Activated CD4-positive, alpha-beta memory T cell treated with anti-CD3 and anti-CD28 coated beads for 36 hours (primary cell): ENCODE data around the gene PACRG. TPM values are rescaled to one million over a fixed set of nuclear protein-coding genes. Genes with fewer than 3 reads are reported as not detected.

Source experiments
- CTCF ChIA-PET: fragments of 350-600 bp; sonication (Branson Sonifier 250); formaldehyde crosslinking; loops from one replicate; lab custom pipeline; 2021; ENCODE audit warnings: antibody characterized with exemption, inconsistent platforms; lab: Charles Lee
- POLR2A ChIA-PET: fragments of 350-600 bp; sonication (Branson Sonifier 250); formaldehyde crosslinking; loops from one replicate; lab custom pipeline; 2021; ENCODE audit warnings: antibody characterized with exemption; lab: Charles Lee
- DNase-seq: peaks from one replicate; pipeline ENCODE4 v3.0.0-alpha.2; 2020
- H3K27ac Mint-ChIP-seq: one replicate; pipeline ENCODE4 v1.8.0; 2021; ENCODE audit warnings: mixed read lengths
- H3K27me3 Mint-ChIP-seq: one replicate; pipeline ENCODE4 v1.8.0; 2021; ENCODE audit warnings: mixed read lengths
- H3K36me3 Mint-ChIP-seq: one replicate; pipeline ENCODE4 v1.8.0; 2021; ENCODE audit warnings: mixed read lengths
- H3K4me1 Mint-ChIP-seq: one replicate; pipeline ENCODE4 v1.8.0; 2021; ENCODE audit warnings: low read depth, mixed read lengths
- H3K4me3 Mint-ChIP-seq: one replicate; pipeline ENCODE4 v1.8.0; 2021; ENCODE audit warnings: mild to moderate bottlenecking, mixed read lengths
- H3K9me3 Mint-ChIP-seq: one replicate; pipeline ENCODE4 v1.8.0; 2021; ENCODE audit warnings: mixed read lengths
- intact Hi-C: fragments of 100-400 bp; cut with micrococcal nuclease; formaldehyde crosslinking; loops from one replicate; pipeline ENCODE4 v1.15.1; 2023
- total RNA-seq, 2 experiments: library from RNA; stranded (reverse); gene quantifications; one replicate each; pipeline ENCODE4 v1.2.3, GENCODE V29; 2021

Gene PACRG
- total RNA-seq, 2 experiments from 2014 or later = not detected

- H3K36me3 Mint-ChIP-seq = no peaks in the 10 kb centered on the region
- H3K4me1 Mint-ChIP-seq = no peaks in the 10 kb centered on the region
- intact Hi-C loops = no loop called here
- no peaks in the 10 kb centered on the region for H3K9me3 Mint-ChIP-seq
- H3K27ac Mint-ChIP-seq = no peak overlapping the region
- DNase-seq = no peak
- CTCF ChIA-PET = no interaction called here
- H3K27me3 Mint-ChIP-seq = peaks cover 5% of the 10 kb centered on the region
- H3K4me3 Mint-ChIP-seq = no peak overlapping the region
- POLR2A ChIA-PET = no interaction called here
Measured at GRCh38 chr6:163320402-163320801, 592.6 kb downstream of the PACRG start.

GRCh38 chr6:163320804-163321203, 593.0 kb downstream of the PACRG start:
- H3K4me3 Mint-ChIP-seq = no peak overlapping the region
- no peak for DNase-seq

GRCh38 chr6:163321717-163322116, 593.9 kb downstream of the PACRG start:
- intact Hi-C loops = no loop called here
- Mint-ChIP-seq H3K27me3 (peaks cover 5% of the 10 kb centered on the region), H3K4me1 (no peaks in the 10 kb centered on the region), H3K9me3 (no peaks in the 10 kb centered on the region), H3K27ac (no peak overlapping the region), H3K36me3 (no peaks in the 10 kb centered on the region), H3K4me3 (no peak overlapping the region)
- CTCF ChIA-PET = no interaction called here
- POLR2A ChIA-PET = no interaction called here
- DNase-seq = no peak

More at GRCh38 chr6:163320804-163321203, 593.0 kb downstream of the PACRG start:
- H3K9me3 Mint-ChIP-seq = no peaks in the 10 kb centered on the region
- H3K4me1 Mint-ChIP-seq = no peaks in the 10 kb centered on the region
- H3K27ac Mint-ChIP-seq = no peak overlapping the region
- peaks cover 5% of the 10 kb centered on the region for H3K27me3 Mint-ChIP-seq
- ChIA-PET CTCF (no interaction called here), POLR2A (no interaction called here)
- intact Hi-C loops = no loop called here
- H3K36me3 Mint-ChIP-seq = no peaks in the 10 kb centered on the region

- CTCF ChIA-PET = interaction anchor here (1.1 kb wide), 1 partner anchor 15 kb away, joined by 3 read pairs; no protein-coding TSS in a partner anchor
- POLR2A ChIA-PET = no interaction called here
- intact Hi-C loops = no loop called here
Measured at GRCh38 chr6:163323274-163323673, 595.5 kb downstream of the PACRG start.

DNA sequence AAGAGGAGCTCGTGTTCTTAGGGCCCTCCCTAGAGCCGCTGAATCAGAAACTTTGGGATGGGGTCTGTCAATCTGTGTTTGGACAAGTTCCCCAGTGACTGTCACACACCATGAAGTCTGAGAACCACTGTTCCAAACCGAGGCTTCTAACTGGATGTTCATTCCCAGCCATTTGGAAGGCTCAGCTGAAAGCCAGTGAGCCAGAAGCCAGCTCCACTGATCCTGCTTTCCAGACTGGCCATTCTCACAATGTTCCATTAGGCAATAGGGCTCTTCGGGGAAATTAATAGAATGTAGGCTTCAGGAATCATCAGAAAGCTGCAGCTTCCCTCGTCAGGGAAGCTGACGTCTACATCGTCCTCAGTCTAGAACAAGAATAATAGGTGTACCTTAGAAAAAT, 595.9 kb downstream of the PACRG start:
- peaks cover 4% of the 10 kb centered on the region for H3K9me3 Mint-ChIP-seq
- H3K27me3 Mint-ChIP-seq = peaks cover 5% of the 10 kb centered on the region
- no peaks in the 10 kb centered on the region for H3K36me3 Mint-ChIP-seq
- DNase-seq = no peak
- ChIA-PET POLR2A (no interaction called here), CTCF (interaction anchor here (1.1 kb wide), 1 partner anchor 16 kb away, joined by 3 read pairs; no protein-coding TSS in a partner anchor)
- no peak overlapping the region for H3K27ac Mint-ChIP-seq
- intact Hi-C loops = loop anchor here (2.0 kb wide), 1 partner anchor 17 kb away; no protein-coding TSS in a partner anchor
- H3K4me1 Mint-ChIP-seq = no peaks in the 10 kb centered on the region
- no peak overlapping the region for H3K4me3 Mint-ChIP-seq

More at GRCh38 chr6:163323274-163323673, 595.5 kb downstream of the PACRG start:
- no peak overlapping the region for H3K27ac Mint-ChIP-seq
- DNase-seq = no peak
- H3K9me3 Mint-ChIP-seq = peaks cover 4% of the 10 kb centered on the region
- H3K36me3 Mint-ChIP-seq = no peaks in the 10 kb centered on the region
- H3K4me1 Mint-ChIP-seq = no peaks in the 10 kb centered on the region
- no peak overlapping the region for H3K4me3 Mint-ChIP-seq
- H3K27me3 Mint-ChIP-seq = peaks cover 5% of the 10 kb centered on the region

DNA sequence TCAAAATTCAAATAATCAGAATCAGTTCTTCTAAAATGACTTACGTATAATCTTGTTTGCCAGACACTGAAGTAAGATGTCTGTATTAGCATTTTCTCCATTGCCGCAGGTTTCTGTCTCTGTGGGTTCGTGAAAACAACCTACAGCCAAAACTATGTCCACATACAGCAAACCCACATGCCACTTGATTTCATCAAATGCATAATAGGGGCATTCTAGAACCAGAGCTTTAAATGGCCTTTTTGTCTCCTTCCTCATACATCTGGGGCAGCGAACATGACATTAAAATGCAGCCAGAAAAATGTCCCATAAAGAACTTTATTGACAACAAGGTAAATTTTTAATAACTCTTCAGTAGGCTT, 596.5 kb downstream of the PACRG start:
- no peak overlapping the region for H3K27ac Mint-ChIP-seq
- POLR2A ChIA-PET = no interaction called here
- H3K4me1 Mint-ChIP-seq = no peaks in the 10 kb centered on the region
- peaks cover 4% of the 10 kb centered on the region for H3K9me3 Mint-ChIP-seq
- no peak for DNase-seq
- CTCF ChIA-PET = no interaction called here
- no peak overlapping the region for H3K4me3 Mint-ChIP-seq
- intact Hi-C loops = loop anchor here (2.0 kb wide), 1 partner anchor 16 kb away; no protein-coding TSS in a partner anchor
- H3K36me3 Mint-ChIP-seq = no peaks in the 10 kb centered on the region
- peaks cover 5% of the 10 kb centered on the region for H3K27me3 Mint-ChIP-seq

DNA sequence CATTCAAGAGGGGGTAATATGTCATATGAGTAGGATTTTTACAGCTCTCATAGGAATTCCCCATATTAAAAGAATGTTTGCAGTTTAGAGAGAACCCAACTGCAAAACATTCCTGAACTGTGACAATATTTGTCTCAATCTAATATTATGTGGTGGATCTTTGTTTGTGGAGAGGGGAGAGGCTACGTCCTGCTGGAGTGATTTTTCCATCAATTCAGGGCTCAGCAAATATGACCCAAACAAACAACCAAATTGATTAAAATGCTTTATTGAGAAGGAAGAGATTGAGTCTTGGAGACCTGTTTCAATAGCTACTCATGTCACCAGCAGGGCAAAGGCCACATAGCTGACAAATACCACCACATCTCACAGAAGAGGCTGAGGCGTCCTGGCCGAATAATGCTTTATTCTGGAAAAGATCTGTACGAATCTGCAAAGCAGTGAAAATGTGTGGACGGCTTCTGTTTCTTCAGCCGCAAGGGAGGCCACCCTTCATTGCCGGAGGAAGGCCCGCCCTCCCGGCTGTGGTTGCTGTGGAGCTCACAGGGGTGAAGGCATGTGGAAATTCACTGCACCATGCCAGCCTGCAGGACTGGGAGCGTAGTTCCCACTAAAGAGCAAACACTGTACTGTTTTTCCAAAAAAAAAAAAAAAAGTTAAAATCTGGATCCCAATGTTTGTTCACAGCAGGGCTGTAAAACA, 597.1 kb downstream of the PACRG start:
- intact Hi-C loops = loop anchor here (2.0 kb wide), 1 partner anchor 16 kb away; no protein-coding TSS in a partner anchor
- CTCF ChIA-PET = no interaction called here
- POLR2A ChIA-PET = no interaction called here
- peaks cover 4% of the 10 kb centered on the region for H3K9me3 Mint-ChIP-seq
- peaks cover 5% of the 10 kb centered on the region for H3K27me3 Mint-ChIP-seq
- no peak overlapping the region for H3K27ac Mint-ChIP-seq
- no peak overlapping the region for H3K4me3 Mint-ChIP-seq
- no peak for DNase-seq
- H3K4me1 Mint-ChIP-seq = no peaks in the 10 kb centered on the region
- H3K36me3 Mint-ChIP-seq = no peaks in the 10 kb centered on the region

GRCh38 chr6:163325390-163325784, 597.6 kb downstream of the PACRG start:
- peaks cover 5% of the 10 kb centered on the region for H3K27me3 Mint-ChIP-seq
- no peak overlapping the region for H3K4me3 Mint-ChIP-seq
- ChIA-PET CTCF (no interaction called here), POLR2A (no interaction called here)
- no peak overlapping the region for H3K27ac Mint-ChIP-seq
- H3K9me3 Mint-ChIP-seq = peaks cover 4% of the 10 kb centered on the region
- no peak for DNase-seq
- no peaks in the 10 kb centered on the region for H3K36me3 Mint-ChIP-seq
- intact Hi-C loops = loop anchor here (2.0 kb wide), 1 partner anchor 15 kb away; no protein-coding TSS in a partner anchor
- H3K4me1 Mint-ChIP-seq = no peaks in the 10 kb centered on the region

DNA sequence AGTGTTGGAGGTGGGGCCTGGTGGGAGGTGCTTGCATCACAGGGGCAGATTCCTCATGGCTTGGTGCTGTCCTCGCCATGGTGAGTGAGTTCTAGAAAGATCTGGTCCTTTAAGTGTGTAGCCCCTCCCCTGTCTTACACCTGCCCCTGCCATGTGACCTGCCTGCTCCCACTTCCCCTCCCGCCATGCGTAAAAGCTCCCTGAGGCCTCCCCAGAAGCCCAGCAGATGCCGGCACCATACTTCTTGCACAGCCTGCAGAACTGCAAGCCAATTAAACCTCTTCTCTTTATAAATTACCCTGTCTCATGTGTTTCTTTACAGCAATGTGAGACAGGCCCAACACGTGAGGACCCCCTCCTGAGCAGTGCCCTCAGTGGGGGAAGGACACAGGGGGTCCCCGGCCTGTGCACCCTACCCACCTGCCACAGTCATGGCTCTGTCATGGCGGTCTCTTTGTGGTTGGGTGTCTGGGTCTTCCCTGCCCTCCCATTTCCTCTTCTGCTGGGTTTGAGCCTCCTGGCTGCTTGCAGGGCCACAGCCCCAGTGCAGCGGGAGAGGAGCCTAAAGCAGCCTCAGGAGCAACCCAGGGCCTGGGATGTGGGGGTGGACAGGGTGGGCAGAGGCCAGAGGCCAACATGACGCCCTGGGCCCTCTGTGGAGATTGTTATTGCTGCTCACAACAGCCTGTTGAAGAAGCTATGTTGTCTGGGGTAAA, 599.5 kb downstream of the PACRG start:
- no peak for DNase-seq
- peaks cover 4% of the 10 kb centered on the region for H3K9me3 Mint-ChIP-seq
- no peaks in the 10 kb centered on the region for H3K4me1 Mint-ChIP-seq
- CTCF ChIA-PET = no interaction called here
- intact Hi-C loops = no loop called here
- no peak overlapping the region for H3K4me3 Mint-ChIP-seq
- POLR2A ChIA-PET = no interaction called here
- H3K27ac Mint-ChIP-seq = no peak overlapping the region
- peaks cover 1% of the 10 kb centered on the region for H3K27me3 Mint-ChIP-seq
- H3K36me3 Mint-ChIP-seq = no peaks in the 10 kb centered on the region

DNA sequence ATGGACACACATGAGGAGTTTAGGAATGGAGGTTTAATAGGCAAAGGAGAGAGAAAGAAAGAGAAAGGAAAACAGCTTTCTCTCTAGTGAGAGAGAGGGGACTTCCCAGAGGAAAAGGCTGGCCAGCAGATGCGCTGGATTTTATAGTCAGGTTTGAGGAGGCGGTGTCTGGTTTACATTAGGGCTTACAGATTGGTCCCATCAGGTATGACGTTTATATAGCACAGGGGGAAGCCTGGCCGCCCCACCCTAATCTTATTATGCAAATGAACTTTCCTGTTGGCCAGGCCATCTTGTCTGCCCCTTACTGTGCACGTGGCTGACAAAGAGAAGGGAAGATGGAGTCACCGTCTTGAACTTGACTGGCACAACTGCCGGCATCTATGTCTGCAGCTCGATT, 600.1 kb downstream of the PACRG start:
- intact Hi-C loops = no loop called here
- no peaks in the 10 kb centered on the region for H3K4me1 Mint-ChIP-seq
- H3K27ac Mint-ChIP-seq = no peak overlapping the region
- no peak overlapping the region for H3K4me3 Mint-ChIP-seq
- H3K27me3 Mint-ChIP-seq = peaks cover 5% of the 10 kb centered on the region
- H3K36me3 Mint-ChIP-seq = no peaks in the 10 kb centered on the region
- ChIA-PET POLR2A (no interaction called here), CTCF (no interaction called here)
- H3K9me3 Mint-ChIP-seq = peaks cover 4% of the 10 kb centered on the region
- DNase-seq = no peak

DNA sequence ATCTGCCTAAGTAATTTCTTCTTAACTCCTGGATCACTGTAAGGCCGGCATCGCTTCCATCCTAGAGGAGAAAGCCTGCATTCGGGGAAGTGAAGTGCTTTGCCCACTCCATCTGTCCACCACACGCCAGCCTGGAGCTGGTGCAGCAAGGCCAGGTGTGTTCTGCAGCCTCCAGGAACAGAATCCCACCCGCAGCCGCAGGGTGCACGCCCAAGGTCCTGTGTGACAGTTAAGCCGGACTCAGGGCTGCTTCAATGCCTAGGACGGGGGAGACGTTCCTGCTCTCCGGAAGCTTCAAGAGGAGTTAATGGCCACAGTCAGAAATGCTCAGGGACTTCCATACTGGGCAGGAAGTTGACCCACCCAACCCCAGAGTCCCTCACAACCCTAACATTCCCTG, 600.6 kb downstream of the PACRG start:
- Mint-ChIP-seq H3K4me1 (no peaks in the 10 kb centered on the region), H3K4me3 (no peak overlapping the region), H3K27me3 (peaks cover 5% of the 10 kb centered on the region), H3K9me3 (peaks cover 4% of the 10 kb centered on the region), H3K36me3 (no peaks in the 10 kb centered on the region), H3K27ac (no peak overlapping the region)
- DNase-seq = no peak
- CTCF ChIA-PET = no interaction called here
- intact Hi-C loops = no loop called here
- POLR2A ChIA-PET = no interaction called here

DNA sequence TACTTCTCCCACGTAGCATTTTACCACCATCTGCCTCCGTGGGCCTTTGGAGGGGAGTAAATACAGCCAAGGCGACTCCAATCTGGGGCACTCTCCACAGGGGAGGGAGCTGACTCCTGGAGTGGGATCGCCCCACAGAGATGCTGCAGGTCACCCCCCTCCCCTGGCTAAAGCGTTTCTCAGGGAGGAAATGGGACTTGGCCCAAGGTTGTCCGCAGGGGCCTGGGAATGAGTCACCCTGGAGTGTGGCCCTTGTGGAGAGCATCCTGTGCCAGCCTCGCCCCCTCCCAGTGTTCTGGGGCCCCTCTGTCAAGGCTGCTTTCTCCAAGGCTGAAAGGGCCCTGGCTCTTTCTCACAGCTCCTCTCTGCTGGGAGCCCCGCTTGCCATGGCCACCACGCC, 602.2 kb downstream of the PACRG start:
- intact Hi-C loops = no loop called here
- CTCF ChIA-PET = no interaction called here
- no peaks in the 10 kb centered on the region for H3K4me1 Mint-ChIP-seq
- peaks cover 5% of the 10 kb centered on the region for H3K27me3 Mint-ChIP-seq
- POLR2A ChIA-PET = no interaction called here
- peaks cover 4% of the 10 kb centered on the region for H3K9me3 Mint-ChIP-seq
- no peak for DNase-seq
- H3K27ac Mint-ChIP-seq = no peak overlapping the region
- H3K36me3 Mint-ChIP-seq = no peaks in the 10 kb centered on the region
- no peak overlapping the region for H3K4me3 Mint-ChIP-seq
